ENCODE measurements around the gene LITAFD. TPM values are rescaled to one million over a fixed set of nuclear protein-coding genes. Genes with fewer than 3 reads are reported as not detected.
A peak's percentile ranks its signal among the peaks of the same experiment; 100 is the strongest.

Gene LITAFD
- polyA plus RNA-seq, 3 donors: not detected

DNA sequence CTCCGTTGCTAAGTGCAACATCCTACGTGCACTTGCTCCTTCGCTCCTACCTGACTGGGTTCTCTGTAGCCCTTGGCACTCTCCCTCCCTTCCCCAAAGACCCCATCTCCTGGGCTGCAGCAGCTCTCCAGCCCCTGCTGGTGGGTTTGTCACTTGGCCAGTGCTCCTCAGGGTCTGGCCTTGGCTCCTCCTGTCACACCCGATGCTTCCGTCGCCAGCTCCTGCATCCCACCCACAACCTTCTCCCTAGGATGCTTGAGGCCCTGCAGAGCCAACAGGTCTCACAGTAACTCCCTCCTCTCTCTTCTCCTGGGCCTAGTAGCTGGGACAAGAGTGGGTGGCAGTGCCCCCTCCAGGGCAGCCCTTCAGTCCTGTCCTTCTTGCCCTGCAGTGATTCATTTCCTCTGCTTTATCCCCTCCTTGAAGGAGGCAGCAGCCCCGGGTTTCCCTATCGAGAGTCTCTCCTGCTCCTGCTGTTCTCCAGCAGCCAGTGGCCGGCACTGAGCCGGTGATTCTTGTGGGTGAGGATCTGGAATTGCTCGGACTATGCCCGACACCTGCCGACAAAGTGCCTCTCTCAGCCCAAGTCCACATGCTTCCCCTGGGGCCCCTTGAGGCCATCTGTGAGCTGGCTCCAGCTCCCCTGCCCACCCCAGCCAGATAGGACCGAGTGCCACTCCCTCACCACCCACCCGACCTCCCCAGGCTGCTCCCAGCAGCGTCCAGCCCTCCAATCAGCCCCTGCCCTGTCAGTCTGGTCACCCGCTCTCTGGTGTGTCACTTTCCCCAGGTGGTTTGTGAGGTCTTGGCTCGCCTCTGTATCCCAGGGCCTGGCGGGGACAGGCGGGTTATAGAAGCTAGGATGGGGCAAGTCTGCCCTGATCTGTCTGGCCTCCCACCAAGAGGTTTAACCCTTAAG is 3.8 kb downstream of the LITAFD start:
- intact Hi-C loops (cut with micrococcal nuclease): loop anchor here in 1 of 2 donors (2.0 to 10.0 kb wide), 2 partner anchors 251 to 319 kb away; no protein-coding TSS in a partner anchor
- no peak overlapping the region for H3K4me3 ChIP-seq (replicated peaks in 1 of 3; ENCODE audit: low read depth in 2 of 3, low read length in 3 of 3)
- H3K9ac ChIP-seq (ENCODE audit: insufficient read depth, low read length, poor library complexity, severe bottlenecking): peak overlapping the region; percentile 4
- H2AFZ ChIP-seq (ENCODE audit: insufficient read depth, low read depth, low read length, poor library complexity, severe bottlenecking): no peak overlapping the region
- Mint-ChIP-seq H3K36me3 (peaks cover 17 to 20% of the 10 kb centered on the region in 2 donors), H3K27me3 (ENCODE audit: low read depth in 3 of 3) (peaks cover 21 to 25% (median 24%) of the 10 kb centered on the region in 3 donors), H3K9me3 (no peaks in the 10 kb centered on the region), H3K4me3 (peak overlapping the region in 1 of 2 donors; percentile 7), H3K4me1 (peaks cover 9% of the 10 kb centered on the region), H3K27ac (peak overlapping the region in 3 of 7 donors; percentile 14 to 64 (median 47))
- no peaks in the 10 kb centered on the region for H3K9me3 ChIP-seq (replicated peaks in 1 of 2; ENCODE audit: control insufficient read depth in 1 of 2, insufficient read depth in 1 of 2, low read length in 2 of 2)
- DNase-seq: peak in 1 of 3 donors; percentile 30
- no peak overlapping the region for H3K27ac ChIP-seq (ENCODE audit: low read depth in 1 of 2, low read length in 2 of 2)
- H3K79me2 ChIP-seq (ENCODE audit: insufficient read depth, low read length): no peaks in the 10 kb centered on the region
- peaks cover 56% of the 10 kb centered on the region for H4K20me1 ChIP-seq (ENCODE audit: insufficient read depth, low read length)
- H3K36me3 ChIP-seq (replicated peaks in 1 of 2; ENCODE audit: control insufficient read depth in 1 of 2, insufficient read depth in 2 of 2, low read length in 2 of 2): peaks cover 13 to 21% of the 10 kb centered on the region in 2 donors
- peaks cover 0 to 14% of the 10 kb centered on the region in 2 donors for H3K27me3 ChIP-seq (ENCODE audit: control insufficient read depth in 2 of 2, insufficient read depth in 2 of 2, low read length in 2 of 2)
- TF ChIP-seq, protein P1, sequence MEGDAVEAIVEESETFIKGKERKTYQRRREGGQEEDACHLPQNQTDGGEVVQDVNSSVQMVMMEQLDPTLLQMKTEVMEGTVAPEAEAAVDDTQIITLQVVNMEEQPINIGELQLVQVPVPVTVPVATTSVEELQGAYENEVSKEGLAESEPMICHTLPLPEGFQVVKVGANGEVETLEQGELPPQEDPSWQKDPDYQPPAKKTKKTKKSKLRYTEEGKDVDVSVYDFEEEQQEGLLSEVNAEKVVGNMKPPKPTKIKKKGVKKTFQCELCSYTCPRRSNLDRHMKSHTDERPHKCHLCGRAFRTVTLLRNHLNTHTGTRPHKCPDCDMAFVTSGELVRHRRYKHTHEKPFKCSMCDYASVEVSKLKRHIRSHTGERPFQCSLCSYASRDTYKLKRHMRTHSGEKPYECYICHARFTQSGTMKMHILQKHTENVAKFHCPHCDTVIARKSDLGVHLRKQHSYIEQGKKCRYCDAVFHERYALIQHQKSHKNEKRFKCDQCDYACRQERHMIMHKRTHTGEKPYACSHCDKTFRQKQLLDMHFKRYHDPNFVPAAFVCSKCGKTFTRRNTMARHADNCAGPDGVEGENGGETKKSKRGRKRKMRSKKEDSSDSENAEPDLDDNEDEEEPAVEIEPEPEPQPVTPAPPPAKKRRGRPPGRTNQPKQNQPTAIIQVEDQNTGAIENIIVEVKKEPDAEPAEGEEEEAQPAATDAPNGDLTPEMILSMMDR (IDR thresholded peaks at IDR 0.05): no peak
- 26% methylated on average over 16 of the region's 20 CpGs for WGBS (ENCODE audit: insufficient coverage)
- no peaks in the 10 kb centered on the region for H3K4me1 ChIP-seq (ENCODE audit: control insufficient read depth in 1 of 2, insufficient read depth in 2 of 2, low read length in 2 of 2)
- no peak overlapping the region for H3K4me2 ChIP-seq (replicated peaks; ENCODE audit: extremely low read depth, low read length, poor library complexity, severe bottlenecking)

DNA sequence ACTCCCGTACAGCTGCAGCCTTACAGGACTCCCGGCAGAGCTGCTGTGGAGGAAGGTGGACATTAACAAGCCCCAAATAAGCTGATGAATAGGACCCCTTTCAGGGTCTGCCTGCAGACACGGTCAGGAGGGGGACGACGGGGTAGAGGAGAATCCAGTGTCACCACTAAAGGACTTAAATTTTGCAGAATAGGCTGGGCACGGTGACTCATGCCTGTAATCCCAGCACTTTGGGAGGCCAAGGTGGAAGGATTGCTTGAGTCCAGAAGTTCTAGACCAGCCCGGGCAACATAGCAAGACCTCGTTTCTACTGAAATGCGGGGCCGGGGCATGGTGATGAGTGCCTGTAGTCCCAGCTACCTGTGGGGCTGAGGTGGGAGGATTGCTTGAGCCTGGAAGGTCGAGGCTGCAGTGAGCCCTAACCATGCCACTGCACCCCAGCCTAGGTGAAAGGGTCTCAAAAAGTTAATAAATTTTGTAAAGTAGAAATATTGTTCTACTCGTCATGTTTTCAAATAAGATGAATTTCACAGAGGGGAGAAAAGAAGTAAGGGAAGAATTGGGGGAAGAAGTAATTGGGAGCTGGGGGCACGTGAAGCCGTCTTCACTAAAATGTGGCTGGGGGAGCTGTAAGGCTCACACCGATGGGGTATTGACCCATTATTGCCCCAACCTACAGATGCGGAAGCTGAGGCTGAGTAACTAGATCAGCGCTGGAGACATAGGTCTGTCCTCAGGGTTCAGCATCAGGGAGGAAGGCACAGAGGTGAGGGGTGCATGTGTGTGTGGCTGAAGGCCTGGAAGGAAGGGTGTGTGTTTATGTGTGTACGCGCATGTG is 4.7 kb downstream of the LITAFD start:
- Histone ChIP-seq H3K36me3 (replicated peaks in 1 of 2; ENCODE audit: control insufficient read depth in 1 of 2, insufficient read depth in 2 of 2, low read length in 2 of 2) (peaks cover 20 to 30% of the 10 kb centered on the region in 2 donors), H3K4me3 (replicated peaks in 1 of 3; ENCODE audit: low read depth in 2 of 3, low read length in 3 of 3) (no peak overlapping the region), H3K4me2 (replicated peaks; ENCODE audit: extremely low read depth, low read length, poor library complexity, severe bottlenecking) (no peak overlapping the region), H3K9ac (ENCODE audit: insufficient read depth, low read length, poor library complexity, severe bottlenecking) (no peak overlapping the region), H2AFZ (ENCODE audit: insufficient read depth, low read depth, low read length, poor library complexity, severe bottlenecking) (no peak overlapping the region), H3K9me3 (replicated peaks in 1 of 2; ENCODE audit: control insufficient read depth in 1 of 2, insufficient read depth in 1 of 2, low read length in 2 of 2) (no peaks in the 10 kb centered on the region), H3K27ac (ENCODE audit: low read depth in 1 of 2, low read length in 2 of 2) (no peak overlapping the region), H3K27me3 (ENCODE audit: control insufficient read depth in 2 of 2, insufficient read depth in 2 of 2, low read length in 2 of 2) (peaks cover 0 to 14% of the 10 kb centered on the region in 2 donors), H3K79me2 (ENCODE audit: insufficient read depth, low read length) (no peaks in the 10 kb centered on the region), H3K4me1 (ENCODE audit: control insufficient read depth in 1 of 2, insufficient read depth in 2 of 2, low read length in 2 of 2) (no peaks in the 10 kb centered on the region), H4K20me1 (ENCODE audit: insufficient read depth, low read length) (peaks cover 65% of the 10 kb centered on the region)
- Mint-ChIP-seq H3K36me3 (peaks cover 26 to 28% of the 10 kb centered on the region in 2 donors), H3K27me3 (ENCODE audit: low read depth in 3 of 3) (peaks cover 21 to 25% (median 24%) of the 10 kb centered on the region in 3 donors), H3K4me1 (peaks cover 9% of the 10 kb centered on the region), H3K27ac (no peak overlapping the region), H3K9me3 (no peaks in the 10 kb centered on the region), H3K4me3 (peak overlapping the region in 1 of 2 donors; percentile 7)
- intact Hi-C loops (cut with micrococcal nuclease): loop anchor here in 1 of 2 donors (10.0 kb wide), 1 partner anchor 252 kb away; no protein-coding TSS in a partner anchor
- 79% methylated on average over 12 of the region's 19 CpGs for WGBS (ENCODE audit: insufficient coverage)
- TF ChIP-seq, protein P1 (IDR thresholded peaks at IDR 0.05): no peak
- no peak for DNase-seq
